Endothelial cell of umbilical vein (primary cell): Measurements from ENCODE around the gene CCDC59. TPM values are rescaled to one million over a fixed set of nuclear protein-coding genes. Genes with fewer than 3 reads are reported as not detected.

Source experiments
- BruUV-seq: library from RNA; stranded (reverse); fragments of 400-500 nt; replicated peaks from 2 replicates; lab custom pipeline; 2021; lab: Mats Ljungman, UMichigan
- CTCF ChIA-PET: fragments of 300-600, 350-600 bp; sonication (Branson Sonifier 250); formaldehyde crosslinking; loops from one replicate; lab custom pipeline; 2021; ENCODE audit warnings: antibody characterized with exemption, inconsistent platforms; lab: Charles Lee
- POLR2A ChIA-PET: fragments of 300-600, 350-600 bp; sonication (Branson Sonifier 250); formaldehyde crosslinking; loops from one replicate; lab custom pipeline; 2021; ENCODE audit warnings: antibody characterized with exemption, inconsistent platforms; lab: Charles Lee
- DNase-seq: peaks from one replicate; pipeline ENCODE4 v3.0.0-alpha.2; 2011; ENCODE audit warnings: low read depth, low spot score
- FAIRE-seq: peaks from 2 replicates; lab custom pipeline; 2011; peaks lifted over from hg19 to GRCh38; lab: Jason Lieb, UNC
- H2AFZ ChIP-seq: 2 replicates; pipeline ENCODE4 v1.6.0; 2012; ENCODE audit warnings: low read depth, low read length, control low read depth, inconsistent platforms
- H3K27ac ChIP-seq: 2 replicates; pipeline ENCODE4 v1.5.1; 2011; ENCODE audit warnings: low read depth, mild to moderate bottlenecking, control low read depth, low read length, moderate library complexity; ENCODE audit not compliant: insufficient read depth
- H3K27me3 ChIP-seq, 2 experiments: 2 replicates each; pipeline versions ENCODE4 v1.6.0 to v1.6.1; 2011; ENCODE audit warnings: low read length in 2 of 2, mixed read lengths in 1 of 2; ENCODE audit not compliant: control insufficient read depth in 2 of 2, insufficient read depth in 2 of 2
- H3K36me3 ChIP-seq, 2 experiments: 2 replicates in 1 of 2; 3 replicates in 1 of 2; pipeline ENCODE4 v1.5.1; 2011; ENCODE audit warnings: low read length in 2 of 2, mild to moderate bottlenecking in 1 of 2, moderate library complexity in 1 of 2; ENCODE audit not compliant: control insufficient read depth in 2 of 2, insufficient read depth in 2 of 2; ENCODE audit errors: extremely low read depth in 1 of 2
- H3K4me1 ChIP-seq: 3 replicates; pipeline ENCODE4 v1.5.1; 2011; ENCODE audit warnings: mild to moderate bottlenecking, low read length; ENCODE audit not compliant: control insufficient read depth, insufficient read depth; ENCODE audit errors: extremely low read depth
- H3K4me2 ChIP-seq: 2 replicates; pipeline ENCODE4 v1.6.1; 2011; ENCODE audit warnings: low read length, control low read depth, mixed read lengths; ENCODE audit not compliant: insufficient read depth
- H3K4me3 ChIP-seq, 3 experiments: fragments of 200-600 bp in 1 of 3; sonication (generic), shearing (Covaris generic) in 1 of 3; replicated peaks in 1 of 3; 2 replicates each; pipeline ENCODE4 v1.5.1; 2011 to 2016; ENCODE audit warnings: control low read depth in 3 of 3, low read length in 3 of 3, mild to moderate bottlenecking in 2 of 3, inconsistent platforms in 1 of 3, low read depth in 1 of 3, moderate library complexity in 1 of 3; ENCODE audit not compliant: insufficient read depth in 1 of 3
- H3K79me2 ChIP-seq: 2 replicates; pipeline ENCODE4 v1.6.0; 2012; ENCODE audit warnings: low read length, inconsistent platforms; ENCODE audit not compliant: control insufficient read depth, insufficient read depth
- H3K9ac ChIP-seq: replicated peaks from 2 replicates; pipeline ENCODE3; 2011; ENCODE audit warnings: low read length, control low read depth; ENCODE audit not compliant: insufficient read depth; ENCODE audit errors: extremely low read depth
- H3K9me1 ChIP-seq: replicated peaks from 3 replicates; pipeline ENCODE4 v1.6.0; 2011; ENCODE audit warnings: mild to moderate bottlenecking, low read length; ENCODE audit not compliant: control insufficient read depth, insufficient read depth; ENCODE audit errors: extremely low read depth
- H3K9me3 ChIP-seq: replicated peaks from 2 replicates; pipeline ENCODE4 v1.5.1; 2012; ENCODE audit warnings: low read length, inconsistent platforms; ENCODE audit not compliant: control insufficient read depth, insufficient read depth
- H4K20me1 ChIP-seq: replicated peaks from 2 replicates; pipeline ENCODE3; 2011; ENCODE audit warnings: mild to moderate bottlenecking, low read length; ENCODE audit not compliant: control insufficient read depth, insufficient read depth; ENCODE audit errors: extremely low read depth
- CTCF ChIP-seq, 2 donors: IDR thresholded peaks; 1 replicate in 1 of 2; 2 replicates in 1 of 2; pipeline ENCODE4 v1.5.1; 2011; ENCODE audit warnings: low read length in 2 of 2, mild to moderate bottlenecking in 2 of 2, moderate library complexity in 2 of 2, control low read depth in 1 of 2, inconsistent platforms in 1 of 2, low read depth in 1 of 2; ENCODE audit not compliant: insufficient read depth in 1 of 2; ENCODE audit errors: extremely low read depth in 1 of 2
- EZH2 ChIP-seq: IDR thresholded peaks from 2 replicates; pipeline ENCODE4 v1.6.1; 2012; ENCODE audit warnings: borderline replicate concordance, low read depth, mild to moderate bottlenecking, moderate library complexity, low read length, inconsistent platforms; ENCODE audit not compliant: severe bottlenecking
- FOS ChIP-seq: IDR thresholded peaks from 2 replicates; pipeline ENCODE4 v1.6.1; 2011; ENCODE audit warnings: mild to moderate bottlenecking, low read length, moderate library complexity, borderline replicate concordance; ENCODE audit not compliant: insufficient read depth
- GATA2 ChIP-seq: IDR thresholded peaks from 2 replicates; pipeline ENCODE4 v1.7.0; 2011; ENCODE audit warnings: low read depth, mild to moderate bottlenecking, moderate library complexity, mixed read lengths, low read length; ENCODE audit not compliant: insufficient read length, insufficient read depth
- JUN ChIP-seq: IDR thresholded peaks from 2 replicates; pipeline ENCODE4 v1.6.1; 2011; ENCODE audit warnings: borderline replicate concordance, low read depth; ENCODE audit not compliant: insufficient read length, insufficient read depth
- MAX ChIP-seq: IDR thresholded peaks from 2 replicates; pipeline ENCODE4 v1.6.1; 2011; ENCODE audit not compliant: insufficient read depth, insufficient read length
- MYC ChIP-seq: IDR thresholded peaks from one replicate; pipeline ENCODE4 v1.6.1; 2011; ENCODE audit warnings: mild to moderate bottlenecking, low read depth, low read length
- POLR2A ChIP-seq: IDR thresholded peaks from 2 replicates; pipeline ENCODE4 v1.6.1; 2012; ENCODE audit warnings: low read depth, mild to moderate bottlenecking, control low read depth, low read length
- POLR2AphosphoS5 ChIP-seq: IDR thresholded peaks from 2 replicates; pipeline ENCODE4 v1.6.1; 2012; ENCODE audit warnings: low read depth, mild to moderate bottlenecking, control low read depth, low read length, moderate library complexity; ENCODE audit not compliant: insufficient read depth
- dilution Hi-C: fragments of 300-500 bp; cut with MboI; formaldehyde crosslinking; loops from one replicate; pipeline ENCODE4 v1.15.0; 2019; ENCODE audit warnings: low sequenced_read_pairs; ENCODE audit not compliant: extremely low pct_ligation_motif_present
- intact Hi-C: fragments of 100-400 bp; cut with micrococcal nuclease; formaldehyde crosslinking; loops from one replicate; pipeline ENCODE4 v1.10.0; 2022
- polyA plus RNA-seq, 4 experiments: library from polyadenylated mRNA; depleted of rRNA in 3 of 4; stranded (reverse) in 3 of 4; unstranded in 1 of 4; fragments of >200 nt; gene quantifications; 2 replicates each; pipeline versions ENCODE4 v1.2.1 to v1.2.3, GENCODE V29; 2011 to 2012; ENCODE audit warnings: missing spikeins in 1 of 4
- total RNA-seq: library from RNA; stranded (reverse); gene quantifications from 2 replicates; pipeline ENCODE4 v1.2.3, GENCODE V29; 2021

The CCDC59 gene
- total and polyA plus RNA-seq, 2 donors (not counting 3 experiments of a cell fraction or from before 2014, with no cell fraction given) = 12.1 to 45.4 TPM

DNA sequence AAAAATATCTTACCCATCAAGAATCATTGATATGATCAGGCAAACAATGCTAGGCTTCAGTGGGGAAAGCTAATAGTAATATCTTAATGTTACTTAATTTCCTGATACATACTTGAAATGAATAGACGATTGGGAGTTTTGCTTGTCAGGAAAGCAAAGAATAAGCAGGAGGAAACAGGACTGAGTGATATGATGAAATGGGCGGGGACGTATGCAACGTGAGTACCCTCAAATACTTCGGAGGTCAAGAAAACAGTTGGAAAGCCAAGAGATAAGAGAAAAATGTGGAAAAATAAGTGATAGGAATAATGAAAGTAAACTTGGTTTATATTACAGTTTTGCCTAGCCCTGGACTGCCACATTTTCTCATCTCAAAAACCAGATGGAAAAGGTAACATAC lies 49.3 kb upstream of the CCDC59 start:
- H3K9me3 ChIP-seq = no peaks in the 10 kb centered on the region
- H3K36me3 ChIP-seq = no peaks in the 10 kb centered on the region
- H3K27ac ChIP-seq = peak overlapping the region; percentile 62
- H4K20me1 ChIP-seq = no peaks in the 10 kb centered on the region
- TF ChIP-seq JUN (peak; percentile 21), CTCF (IDR thresholded peaks at IDR 0.05; ENCODE audit: extremely low read depth in 1 of 2, insufficient read depth in 1 of 2, low read depth in 1 of 2, low read length in 2 of 2) (no peak), GATA2 (peak; percentile 61)
- H3K79me2 ChIP-seq = no peaks in the 10 kb centered on the region
- POLR2A ChIA-PET = no interaction called here
- H3K9ac ChIP-seq = peak overlapping the region; percentile 25
- DNase-seq (peak; percentile 95), FAIRE-seq (peak; percentile 44)
- H3K4me3 ChIP-seq = peak overlapping the region in 1 of 3 experiments; percentile 7
- peaks cover 28% of the 10 kb centered on the region for H3K4me1 ChIP-seq
- dilution Hi-C loops = no loop called here
- H3K9me1 ChIP-seq = no peaks in the 10 kb centered on the region
- H3K27me3 ChIP-seq = no peaks in the 10 kb centered on the region
- no TSS peak for BruUV-seq
- H3K4me2 ChIP-seq = peak overlapping the region; percentile 79
- intact Hi-C loops = loop anchor here (5.0 kb wide), 1 partner anchor 70 kb away; no protein-coding TSS in a partner anchor
- CTCF ChIA-PET = no interaction called here
- peak overlapping the region; percentile 64 for H2AFZ ChIP-seq

- Histone ChIP-seq H3K4me1 (peaks cover 28% of the 10 kb centered on the region), H4K20me1 (no peaks in the 10 kb centered on the region), H3K27ac (peak overlapping the region; percentile 62), H3K79me2 (no peaks in the 10 kb centered on the region), H3K9me3 (no peaks in the 10 kb centered on the region), H3K4me3 (no peak overlapping the region), H2AFZ (peak overlapping the region; percentile 58), H3K4me2 (peak overlapping the region; percentile 79), H3K36me3 (no peaks in the 10 kb centered on the region), H3K9ac (no peak overlapping the region), H3K9me1 (no peaks in the 10 kb centered on the region), H3K27me3 (no peaks in the 10 kb centered on the region)
- no peak for TF ChIP-seq FOS
- TF ChIP-seq EZH2 = no peak
- no peak for TF ChIP-seq POLR2AphosphoS5
- TF ChIP-seq CTCF (IDR thresholded peaks at IDR 0.05; ENCODE audit: extremely low read depth in 1 of 2, insufficient read depth in 1 of 2, low read depth in 1 of 2, low read length in 2 of 2) = no peak
- no peak for TF ChIP-seq MAX
- no peak for TF ChIP-seq POLR2A
- TF ChIP-seq JUN = no peak
- TF ChIP-seq GATA2 = no peak
- no peak for TF ChIP-seq MYC
- intact Hi-C loops (loop anchor here (5.0 kb wide), 1 partner anchor 71 kb away; no protein-coding TSS in a partner anchor), dilution Hi-C loops (no loop called here)
- ChIA-PET CTCF (no interaction called here), POLR2A (no interaction called here)
- no TSS peak for BruUV-seq
- peak; percentile 55 for DNase-seq
- FAIRE-seq = no peak
Measured at GRCh38 chr12:82406651-82407050, 48.5 kb upstream of the CCDC59 start.
